CD4-positive, alpha-beta T cell treated with Interleukin-4 for 4 hours (primary cell): Measurements from ENCODE around the gene MBOAT2.
"Not testable (repeated sequence)": the region's sequence is repeated elsewhere in the genome, so short reads cannot be mapped to it uniquely, and the experiment has no call there.

Experiments
- DNase-seq: peaks from one replicate; pipeline ENCODE4 v3.0.0-alpha.2; 2020

MBOAT2 gene

GRCh38 chr2:8987410-8987809 lies 16.1 kb downstream of the MBOAT2 start:
- no peak for DNase-seq

- no peak for DNase-seq
These were observed 17.0 kb downstream of the MBOAT2 start for GRCh38 chr2:8986327-8986976.

GRCh38 chr2:8985561-8986326 lies 17.7 kb downstream of the MBOAT2 start:
- DNase-seq = no peak

GRCh38 chr2:8984855-8985254 lies 18.6 kb downstream of the MBOAT2 start:
- DNase-seq = no peak

GRCh38 chr2:8984157-8984556 lies 19.3 kb downstream of the MBOAT2 start:
- DNase-seq = no peak

- no peak for DNase-seq
These were observed 19.9 kb downstream of the MBOAT2 start for GRCh38 chr2:8983571-8983970.

- DNase-seq = no peak
These were observed 21.6 kb downstream of the MBOAT2 start for GRCh38 chr2:8981876-8982275.

- no peak for DNase-seq
These were observed 23.4 kb downstream of the MBOAT2 start for GRCh38 chr2:8980096-8980495.

GRCh38 chr2:8977758-8978157 lies 25.7 kb downstream of the MBOAT2 start:
- DNase-seq = no peak

- no peak for DNase-seq
These were observed 26.8 kb downstream of the MBOAT2 start for GRCh38 chr2:8976442-8977259.

- no peak for DNase-seq
These were observed 29.5 kb downstream of the MBOAT2 start for GRCh38 chr2:8974016-8974415.

GRCh38 chr2:8973017-8973416 lies 30.5 kb downstream of the MBOAT2 start:
- not testable (repeated sequence) for DNase-seq

- not testable (repeated sequence) for DNase-seq
These were observed 30.9 kb downstream of the MBOAT2 start for GRCh38 chr2:8972535-8972934.

GRCh38 chr2:8969348-8969747 lies 34.1 kb downstream of the MBOAT2 start:
- DNase-seq = not testable (repeated sequence)

- no peak for DNase-seq
These were observed 37.2 kb downstream of the MBOAT2 start for GRCh38 chr2:8966123-8966908.

- no peak for DNase-seq
These were observed 38.1 kb downstream of the MBOAT2 start for GRCh38 chr2:8965216-8965969.

GRCh38 chr2:8962890-8963289 lies 40.6 kb downstream of the MBOAT2 start:
- no peak for DNase-seq

- DNase-seq = no peak
These were observed 45.9 kb downstream of the MBOAT2 start for GRCh38 chr2:8957628-8958027.

GRCh38 chr2:8956774-8957173 lies 46.7 kb downstream of the MBOAT2 start:
- DNase-seq = no peak

GRCh38 chr2:8954990-8955389 lies 48.5 kb downstream of the MBOAT2 start:
- no peak for DNase-seq

GRCh38 chr2:8953525-8953924 lies 50.0 kb downstream of the MBOAT2 start:
- DNase-seq = no peak

GRCh38 chr2:8939486-8940114 lies 63.9 kb downstream of the MBOAT2 start:
- DNase-seq = no peak
